IPS-NIHi7 (cell line): Measurements from ENCODE around the gene SAMD4B.

Experiments
- DNase-seq: peaks from one replicate; pipeline ENCODE4 v3.0.0; 2012; ENCODE audit warnings: mixed read lengths; ENCODE audit errors: extremely low spot score

SAMD4B gene

GRCh38 chr19:39427707-39428106, 85.5 kb downstream of the SAMD4B start:
- no peak for DNase-seq

- peak; percentile 82 for DNase-seq
Observed at GRCh38 chr19:39428283-39429112, 86.3 kb downstream of the SAMD4B start.

- no peak for DNase-seq
Observed at GRCh38 chr19:39430675-39431593, 88.7 kb downstream of the SAMD4B start.

GRCh38 chr19:39432677-39433025, 90.4 kb downstream of the SAMD4B start:
- DNase-seq, result no peak

- DNase-seq, result no peak
Observed at GRCh38 chr19:39433480-39434079, 91.4 kb downstream of the SAMD4B start.

- no peak for DNase-seq
Observed at GRCh38 chr19:39434123-39435076, 92.2 kb downstream of the SAMD4B start.
